OCI-LY3 (cell line): ENCODE results near the gene STK35.

Source experiments
- H2AFZ ChIP-seq: fragments of 200-600, 300-600 bp; shearing (Covaris generic); 2 replicates; pipeline ENCODE4 v1.6.0; 2014; ENCODE audit warnings: antibody characterized with exemption, low read depth, low read length
- H3K27ac ChIP-seq: fragments of 200-600, 300-600 bp; sonication (generic); 2 replicates; pipeline ENCODE4 v1.5.1; 2014; ENCODE audit warnings: mild to moderate bottlenecking, low read length, moderate library complexity, mixed read lengths
- H3K27me3 ChIP-seq: fragments of 200-600, 300-600 bp; sonication (generic); 2 replicates; pipeline ENCODE4 v1.6.1; 2014; ENCODE audit warnings: low read depth, low read length, mixed read lengths
- H3K36me3 ChIP-seq: fragments of 200-600, 300-600 bp; sonication (generic); replicated peaks from 2 replicates; pipeline ENCODE3; 2014; ENCODE audit warnings: low read depth, low read length, mixed read lengths
- H3K4me1 ChIP-seq: fragments of 300-600, 200-600 bp; sonication (generic); 2 replicates; pipeline ENCODE4 v1.6.1; 2014; ENCODE audit warnings: low read length, mixed read lengths
- H3K4me2 ChIP-seq: fragments of 200-600, 300-600 bp; sonication (generic); 2 replicates; pipeline ENCODE4 v1.6.1; 2014; ENCODE audit warnings: low read length, mixed read lengths
- H3K4me3 ChIP-seq: fragments of 300-600, 200-600 bp; sonication (generic); 2 replicates; pipeline ENCODE4 v1.5.1; 2014; ENCODE audit warnings: antibody characterized with exemption, mild to moderate bottlenecking, low read length, moderate library complexity
- H3K79me2 ChIP-seq: fragments of 300-600, 200-600 bp; shearing (Covaris generic); 2 replicates; pipeline ENCODE4 v1.6.1; 2014; ENCODE audit warnings: mild to moderate bottlenecking, low read length, mixed read lengths
- H3K9ac ChIP-seq: fragments of 300-600, 200-600 bp; shearing (Covaris generic); 2 replicates; pipeline ENCODE4 v1.6.0; 2014; ENCODE audit warnings: mild to moderate bottlenecking, low read length, moderate library complexity
- H3K9me3 ChIP-seq: fragments of 200-600, 300-600 bp; shearing (Covaris generic); 2 replicates; pipeline ENCODE4 v1.6.1; 2014; ENCODE audit warnings: low read length, mixed read lengths; ENCODE audit not compliant: insufficient read depth
- H4K20me1 ChIP-seq: fragments of 200-600, 300-600 bp; sonication (generic); 2 replicates; pipeline ENCODE4 v1.6.1; 2016; ENCODE audit warnings: low read length, mixed read lengths; ENCODE audit not compliant: insufficient read depth
- EZH2phosphoT487 ChIP-seq: fragments of 200-600 bp; shearing (Covaris generic); IDR thresholded peaks from 2 replicates; pipeline ENCODE4 v1.6.1; 2018; ENCODE audit warnings: antibody characterized with exemption, mixed run types, low read depth
- TF ChIP-seq, protein P1 (sequence below): fragments of 200-600, 300-600 bp; sonication (generic); IDR thresholded peaks from 2 replicates; pipeline ENCODE4 v1.5.1; 2014; ENCODE audit warnings: antibody characterized with exemption, low read length, low read depth

Gene STK35

GRCh38 chr20:2112910-2113309 lies 11.3 kb downstream of the STK35 start:
- Histone ChIP-seq H3K36me3 (peaks cover 41% of the 10 kb centered on the region), H3K4me2 (no peak overlapping the region), H3K4me3 (no peak overlapping the region), H4K20me1 (peaks cover 73% of the 10 kb centered on the region), H3K4me1 (peaks cover 22% of the 10 kb centered on the region), H3K27ac (no peak overlapping the region), H2AFZ (no peak overlapping the region), H3K27me3 (no peaks in the 10 kb centered on the region), H3K9ac (no peak overlapping the region), H3K79me2 (peaks cover 96% of the 10 kb centered on the region), H3K9me3 (no peaks in the 10 kb centered on the region)
- TF ChIP-seq, protein P1, sequence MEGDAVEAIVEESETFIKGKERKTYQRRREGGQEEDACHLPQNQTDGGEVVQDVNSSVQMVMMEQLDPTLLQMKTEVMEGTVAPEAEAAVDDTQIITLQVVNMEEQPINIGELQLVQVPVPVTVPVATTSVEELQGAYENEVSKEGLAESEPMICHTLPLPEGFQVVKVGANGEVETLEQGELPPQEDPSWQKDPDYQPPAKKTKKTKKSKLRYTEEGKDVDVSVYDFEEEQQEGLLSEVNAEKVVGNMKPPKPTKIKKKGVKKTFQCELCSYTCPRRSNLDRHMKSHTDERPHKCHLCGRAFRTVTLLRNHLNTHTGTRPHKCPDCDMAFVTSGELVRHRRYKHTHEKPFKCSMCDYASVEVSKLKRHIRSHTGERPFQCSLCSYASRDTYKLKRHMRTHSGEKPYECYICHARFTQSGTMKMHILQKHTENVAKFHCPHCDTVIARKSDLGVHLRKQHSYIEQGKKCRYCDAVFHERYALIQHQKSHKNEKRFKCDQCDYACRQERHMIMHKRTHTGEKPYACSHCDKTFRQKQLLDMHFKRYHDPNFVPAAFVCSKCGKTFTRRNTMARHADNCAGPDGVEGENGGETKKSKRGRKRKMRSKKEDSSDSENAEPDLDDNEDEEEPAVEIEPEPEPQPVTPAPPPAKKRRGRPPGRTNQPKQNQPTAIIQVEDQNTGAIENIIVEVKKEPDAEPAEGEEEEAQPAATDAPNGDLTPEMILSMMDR = no peak
- no peak for TF ChIP-seq EZH2phosphoT487

GRCh38 chr20:2114127-2114959 lies 12.7 kb downstream of the STK35 start:
- Histone ChIP-seq H3K27ac (no peak overlapping the region), H3K36me3 (peaks cover 46% of the 10 kb centered on the region), H4K20me1 (peaks cover 72% of the 10 kb centered on the region), H3K9me3 (no peaks in the 10 kb centered on the region), H3K4me3 (no peak overlapping the region), H3K4me1 (peaks cover 27% of the 10 kb centered on the region), H2AFZ (no peak overlapping the region), H3K79me2 (peaks cover 94% of the 10 kb centered on the region), H3K4me2 (no peak overlapping the region), H3K27me3 (no peaks in the 10 kb centered on the region), H3K9ac (no peak overlapping the region)
- TF ChIP-seq, protein P1 = no peak
- no peak for TF ChIP-seq EZH2phosphoT487

DNA sequence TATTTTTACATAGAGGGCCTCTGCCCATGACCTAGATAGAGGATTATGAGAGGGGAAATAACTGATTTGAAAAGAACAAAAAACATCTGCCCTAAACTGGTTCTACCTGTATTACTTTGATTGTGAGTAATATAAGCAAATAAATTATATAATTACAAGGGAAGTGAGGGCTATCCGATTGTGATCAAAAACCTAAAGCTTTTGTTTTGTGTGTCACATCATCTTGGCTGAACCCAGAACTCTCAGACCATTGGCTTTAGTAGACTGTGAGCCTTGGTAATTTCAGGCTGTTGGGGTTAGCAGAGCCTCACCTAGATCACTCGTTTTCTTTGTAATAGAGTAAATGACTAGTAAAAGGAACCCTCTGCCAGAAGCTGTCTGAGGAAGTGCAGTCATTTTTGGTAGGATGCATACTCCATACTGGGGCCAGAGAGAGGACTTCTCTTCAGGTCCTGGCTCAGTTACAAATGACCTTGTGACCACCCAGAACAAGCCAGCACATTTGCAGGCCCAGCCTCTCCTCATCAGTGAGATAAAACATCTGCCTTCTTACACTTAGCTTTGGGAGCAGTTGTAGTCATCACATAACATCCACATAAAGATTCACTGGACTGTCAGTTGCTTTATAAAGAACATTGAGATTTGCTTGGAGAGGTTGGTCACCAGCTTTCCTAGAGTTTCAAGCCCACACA lies 13.5 kb downstream of the STK35 start:
- Histone ChIP-seq H3K4me3 (no peak overlapping the region), H3K4me1 (peaks cover 27% of the 10 kb centered on the region), H3K9me3 (no peaks in the 10 kb centered on the region), H3K27ac (no peak overlapping the region), H3K4me2 (no peak overlapping the region), H3K9ac (no peak overlapping the region), H3K27me3 (no peaks in the 10 kb centered on the region), H4K20me1 (peaks cover 73% of the 10 kb centered on the region), H3K79me2 (peaks cover 94% of the 10 kb centered on the region), H2AFZ (no peak overlapping the region), H3K36me3 (peaks cover 49% of the 10 kb centered on the region)
- TF ChIP-seq EZH2phosphoT487 = no peak
- TF ChIP-seq, protein P1 = no peak

GRCh38 chr20:2116170-2116940 lies 14.7 kb downstream of the STK35 start:
- Histone ChIP-seq H3K79me2 (peaks cover 94% of the 10 kb centered on the region), H3K4me3 (no peak overlapping the region), H3K27ac (no peak overlapping the region), H3K27me3 (no peaks in the 10 kb centered on the region), H3K36me3 (peaks cover 57% of the 10 kb centered on the region), H4K20me1 (peaks cover 72% of the 10 kb centered on the region), H3K4me2 (no peak overlapping the region), H3K9ac (no peak overlapping the region), H2AFZ (no peak overlapping the region), H3K4me1 (peaks cover 16% of the 10 kb centered on the region), H3K9me3 (no peaks in the 10 kb centered on the region)
- TF ChIP-seq EZH2phosphoT487 = no peak
- TF ChIP-seq, protein P1 = no peak
